HG03520 (cell line): Measurements from ENCODE around the gene PSEN1.

ENCODE experiments used
- ATAC-seq: cut with Tn5 transposase; IDR thresholded peaks from one replicate; pipeline ENCODE4 v1.9.1; 2021; ENCODE audit warnings: mild to moderate bottlenecking, moderate library complexity; ENCODE audit not compliant: unreplicated experiment

The PSEN1 gene

DNA sequence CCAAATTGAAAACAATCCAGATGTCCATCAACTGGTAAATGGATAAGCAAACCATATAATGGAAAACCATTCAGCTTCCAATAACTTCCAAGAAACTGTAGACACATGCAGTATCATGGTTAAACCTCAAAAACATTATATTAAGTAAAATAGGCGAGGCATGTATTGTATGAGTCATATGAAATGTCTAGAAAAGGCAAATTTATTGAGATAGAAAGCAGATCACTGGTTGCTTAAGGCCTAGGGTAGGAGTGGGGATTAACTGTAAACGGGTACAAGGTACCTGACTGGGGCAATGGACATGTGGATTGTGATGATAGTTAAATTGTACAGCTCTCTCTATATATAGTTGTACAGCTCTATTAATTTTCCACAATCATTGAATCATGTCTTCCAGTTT, 79.7 kb downstream of the PSEN1 start:
- no peak for ATAC-seq

DNA sequence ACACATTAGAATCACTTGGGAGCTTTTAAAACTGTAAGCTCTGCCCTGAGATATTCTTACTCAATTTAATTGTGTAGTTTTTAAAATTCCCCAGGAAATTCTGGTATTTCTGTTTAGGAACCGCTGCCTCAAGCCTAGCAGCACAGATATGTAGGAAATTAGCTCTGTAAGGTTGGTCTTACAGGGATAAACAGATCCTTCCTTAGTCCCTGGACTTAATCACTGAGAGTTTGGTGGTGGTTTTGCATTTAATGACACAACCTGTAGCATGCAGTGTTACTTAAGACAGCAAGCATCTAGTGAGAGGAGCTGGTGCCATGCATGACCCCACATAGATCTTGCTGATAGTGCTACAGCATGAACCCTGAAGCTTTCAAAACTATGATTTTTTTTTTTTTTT, 81.1 kb downstream of the PSEN1 start:
- no peak for ATAC-seq

DNA sequence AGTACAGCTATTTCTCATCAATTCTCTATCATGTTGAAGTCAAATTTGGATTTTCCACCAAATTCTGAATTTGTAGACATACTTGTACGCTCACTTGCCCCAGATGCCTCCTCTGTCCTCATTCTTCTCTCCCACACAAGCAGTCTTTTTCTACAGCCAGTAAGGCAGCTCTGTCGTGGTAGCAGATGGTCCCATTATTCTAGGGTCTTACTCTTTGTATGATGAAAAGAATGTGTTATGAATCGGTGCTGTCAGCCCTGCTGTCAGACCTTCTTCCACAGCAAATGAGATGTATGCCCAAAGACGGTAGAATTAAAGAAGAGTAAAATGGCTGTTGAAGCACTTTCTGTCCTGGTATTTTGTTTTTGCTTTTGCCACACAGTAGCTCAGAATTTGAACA, 83.8 kb downstream of the PSEN1 start:
- ATAC-seq = no peak

DNA sequence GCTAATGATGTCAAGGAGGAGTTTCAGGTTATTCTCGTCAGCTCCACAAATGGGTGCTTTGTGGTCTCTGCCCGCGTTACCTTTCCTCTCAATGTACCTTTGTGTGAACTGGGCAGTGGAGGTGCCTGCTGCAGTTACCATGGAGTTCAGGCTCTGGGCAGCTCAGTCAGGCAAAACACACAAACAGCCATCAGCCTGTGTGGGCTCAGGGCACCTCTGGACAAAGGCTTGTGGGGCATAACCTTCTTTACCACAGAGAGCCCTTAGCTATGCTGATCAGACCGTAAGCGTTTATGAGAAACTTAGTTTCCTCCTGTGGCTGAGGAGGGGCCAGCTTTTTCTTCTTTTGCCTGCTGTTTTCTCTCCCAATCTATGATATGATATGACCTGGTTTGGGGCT, 84.3 kb downstream of the PSEN1 start:
- no peak for ATAC-seq

DNA sequence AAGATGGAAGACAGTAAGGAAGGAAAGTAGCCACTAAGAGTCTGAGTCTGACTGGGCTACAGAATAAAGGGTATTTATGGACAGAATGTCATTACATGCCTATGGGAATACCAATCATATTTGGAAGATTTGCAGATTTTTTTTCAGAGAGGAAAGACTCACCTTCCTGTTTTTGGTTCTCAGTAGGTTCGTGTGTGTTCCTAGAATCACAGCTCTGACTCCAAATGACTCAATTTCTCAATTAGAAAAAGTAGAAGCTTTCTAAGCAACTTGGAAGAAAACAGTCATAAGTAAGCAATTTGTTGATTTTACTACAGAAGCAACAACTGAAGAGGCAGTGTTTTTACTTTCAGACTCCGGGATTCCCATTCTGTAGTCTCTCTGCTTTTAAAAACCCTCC, 85.6 kb downstream of the PSEN1 start:
- ATAC-seq = no peak

DNA sequence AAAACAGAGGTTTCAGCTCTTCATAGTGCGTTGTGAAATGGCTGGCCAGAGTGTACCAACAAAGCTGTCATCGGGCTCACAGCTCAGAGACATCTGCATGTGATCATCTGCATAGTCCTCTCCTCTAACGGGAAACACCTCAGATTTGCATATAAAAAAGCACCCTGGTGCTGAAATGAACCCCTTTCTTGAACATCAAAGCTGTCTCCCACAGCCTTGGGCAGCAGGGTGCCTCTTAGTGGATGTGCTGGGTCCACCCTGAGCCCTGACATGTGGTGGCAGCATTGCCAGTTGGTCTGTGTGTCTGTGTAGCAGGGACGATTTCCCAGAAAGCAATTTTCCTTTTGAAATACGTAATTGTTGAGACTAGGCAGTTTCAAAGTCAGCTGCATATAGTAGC, 86.7 kb downstream of the PSEN1 start:
- ATAC-seq = no peak

DNA sequence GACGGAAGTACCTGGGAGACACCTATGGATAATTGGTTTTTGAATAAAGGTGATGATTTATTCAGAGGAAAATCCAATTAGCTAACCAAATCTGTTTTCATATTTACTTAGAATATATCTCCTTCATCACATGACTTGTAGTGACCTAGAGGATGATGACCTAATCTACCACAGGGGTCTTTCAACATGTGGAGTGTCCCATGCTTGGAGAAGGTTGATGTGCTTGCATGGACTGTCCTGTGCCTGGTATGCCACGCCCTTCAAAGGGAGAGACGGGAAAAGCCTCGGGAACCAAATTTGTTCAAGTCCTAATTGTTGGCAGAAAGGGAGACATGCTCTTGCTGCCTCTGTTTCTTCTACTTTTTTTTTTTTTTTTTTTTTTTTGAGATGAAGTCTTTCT, 89.2 kb downstream of the PSEN1 start:
- no peak for ATAC-seq

DNA sequence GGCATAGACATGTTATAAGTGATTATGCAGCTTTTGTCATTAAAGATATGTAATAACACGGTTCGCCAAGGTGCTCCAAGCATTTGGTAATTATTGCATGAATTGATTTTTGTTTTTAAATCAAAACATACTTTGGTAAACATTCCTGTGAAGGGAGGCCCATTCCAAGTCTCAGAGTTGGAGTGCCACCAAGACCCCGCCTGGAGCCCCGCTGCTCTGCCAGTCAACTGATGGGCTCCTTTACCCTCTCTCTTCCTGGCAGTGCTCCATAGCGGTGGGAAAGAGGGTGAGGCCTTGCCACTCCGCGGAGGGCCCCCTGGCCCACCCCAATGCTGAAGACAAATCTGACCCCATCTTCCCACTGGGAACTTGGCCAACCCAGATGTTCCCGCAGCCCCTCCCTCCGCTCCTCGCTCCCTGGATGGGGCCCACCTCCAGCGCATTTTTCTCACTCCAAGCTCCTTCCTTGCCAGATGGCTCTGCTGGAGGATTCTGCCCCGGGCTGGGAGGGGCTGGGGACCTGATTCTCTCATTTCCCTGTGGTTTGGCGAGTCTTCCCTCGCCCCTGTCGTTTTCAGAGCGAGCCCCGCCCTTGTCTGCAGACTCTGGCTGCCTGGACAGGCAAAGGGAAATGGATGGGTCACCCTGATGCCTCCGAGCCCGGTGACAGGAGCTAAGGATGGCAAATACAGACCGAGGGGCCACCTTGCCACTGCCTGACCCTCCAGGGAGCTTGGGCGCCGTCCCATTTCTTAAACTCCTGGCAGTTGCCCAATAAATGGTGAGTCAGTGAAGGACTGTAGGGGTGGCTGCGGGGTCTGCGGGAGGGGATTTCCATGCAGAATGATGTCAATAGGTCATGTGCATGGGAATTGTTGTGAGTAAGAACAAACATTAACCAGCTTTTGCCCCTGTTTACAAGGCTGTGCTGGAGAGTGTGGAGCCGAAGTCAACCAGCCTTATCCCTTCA, 91.8 kb downstream of the PSEN1 start:
- ATAC-seq = no peak

DNA sequence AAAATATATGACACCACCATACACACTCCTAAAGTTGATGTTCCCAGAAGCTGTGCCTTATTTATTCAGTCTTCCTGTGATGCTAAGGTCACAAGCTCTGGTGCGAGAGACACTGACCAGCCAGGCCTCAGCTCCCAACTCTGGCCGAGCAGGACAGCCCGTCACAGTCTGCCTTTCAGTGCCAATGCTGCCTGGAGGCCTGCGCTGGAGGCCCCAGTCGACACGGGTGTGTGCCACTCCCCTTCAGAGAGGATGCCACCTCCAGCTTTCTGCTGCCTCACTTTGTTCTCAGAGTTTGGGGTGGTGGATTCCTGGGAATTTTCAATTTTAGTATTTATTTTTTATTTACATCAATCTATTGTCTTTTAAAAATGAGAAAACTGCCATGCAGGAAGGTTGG, 93.7 kb downstream of the PSEN1 start:
- ATAC-seq = no peak

DNA sequence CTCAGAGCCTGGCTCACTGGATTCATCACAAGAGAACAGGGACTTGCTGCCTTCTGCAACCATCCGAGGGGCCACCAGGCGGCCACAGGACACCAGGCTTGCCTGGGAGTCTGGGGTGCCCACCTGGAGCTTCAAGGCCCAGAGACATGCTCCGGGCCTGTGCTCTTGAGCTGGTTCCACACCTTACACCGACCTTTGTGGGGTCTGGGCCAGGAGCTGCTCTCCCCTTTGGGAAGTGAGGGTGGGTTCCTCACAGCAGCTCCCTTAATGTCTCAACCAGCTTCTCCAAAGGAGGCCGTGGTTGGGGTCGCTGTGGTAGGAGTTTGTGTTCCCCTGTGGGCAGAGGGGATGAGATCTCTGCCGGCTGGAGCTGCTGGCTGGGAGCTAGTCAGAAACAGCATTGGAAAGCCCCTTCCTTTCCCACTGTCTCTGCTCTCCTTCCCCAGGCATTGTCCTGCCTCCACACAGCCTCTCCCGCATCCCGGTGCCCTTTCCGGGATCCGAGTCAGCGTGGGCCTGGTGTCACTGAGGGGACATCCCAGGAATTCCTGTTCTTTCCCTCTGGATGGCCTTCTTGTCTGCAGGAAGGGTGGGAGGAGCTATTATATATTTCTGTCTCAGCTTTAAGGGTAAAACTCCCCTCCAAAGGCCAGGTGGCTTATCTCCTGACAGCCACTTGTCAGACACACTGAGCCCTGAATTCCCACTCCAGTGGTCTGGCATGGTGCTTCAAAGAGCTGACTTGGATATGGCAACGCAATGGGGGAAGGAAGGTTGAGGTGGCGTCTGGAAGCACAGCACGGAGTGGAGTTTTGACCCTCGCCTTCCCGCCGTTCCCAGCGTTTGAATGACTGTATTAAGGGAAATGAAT, 95.9 kb downstream of the PSEN1 start:
- no peak for ATAC-seq

DNA sequence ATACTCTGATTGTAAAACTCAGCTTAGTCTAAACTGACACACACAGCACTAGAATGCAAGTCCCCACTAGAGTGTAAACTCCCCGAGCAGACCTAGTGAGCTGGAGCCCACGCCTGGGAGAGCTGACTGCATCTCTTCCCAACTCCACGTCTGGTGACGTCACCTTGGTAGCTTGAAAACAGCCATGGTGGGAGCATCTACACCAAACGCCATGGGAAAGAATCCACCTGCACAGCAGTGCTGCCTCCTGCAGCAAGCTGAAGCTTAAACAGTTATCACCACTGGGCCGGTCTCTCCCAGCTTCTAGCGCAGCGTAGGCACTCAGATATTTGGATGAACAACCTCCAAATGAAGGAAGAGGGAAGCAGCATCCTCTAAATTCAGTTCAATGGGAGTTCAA, 96.7 kb downstream of the PSEN1 start:
- no peak for ATAC-seq

DNA sequence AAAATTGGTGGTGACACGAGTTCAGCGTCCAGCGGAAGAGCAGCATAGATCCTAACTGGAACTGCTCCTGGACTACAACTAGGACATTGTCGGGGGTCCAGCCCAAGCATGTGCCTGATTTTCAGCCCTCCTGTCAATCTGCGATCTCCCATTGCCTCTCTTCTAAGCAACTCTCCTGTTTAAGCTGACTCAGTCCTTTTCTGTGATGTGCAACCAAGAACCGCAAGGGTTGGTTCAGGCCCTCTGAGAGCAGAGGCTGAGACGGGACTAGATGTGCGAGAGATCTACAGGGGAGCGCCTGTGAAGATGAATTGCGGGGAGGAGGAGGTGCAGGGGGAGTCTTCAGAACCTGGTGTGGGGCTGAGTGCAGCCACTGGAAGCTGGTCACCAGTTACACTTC, 97.3 kb downstream of the PSEN1 start:
- ATAC-seq = no peak

DNA sequence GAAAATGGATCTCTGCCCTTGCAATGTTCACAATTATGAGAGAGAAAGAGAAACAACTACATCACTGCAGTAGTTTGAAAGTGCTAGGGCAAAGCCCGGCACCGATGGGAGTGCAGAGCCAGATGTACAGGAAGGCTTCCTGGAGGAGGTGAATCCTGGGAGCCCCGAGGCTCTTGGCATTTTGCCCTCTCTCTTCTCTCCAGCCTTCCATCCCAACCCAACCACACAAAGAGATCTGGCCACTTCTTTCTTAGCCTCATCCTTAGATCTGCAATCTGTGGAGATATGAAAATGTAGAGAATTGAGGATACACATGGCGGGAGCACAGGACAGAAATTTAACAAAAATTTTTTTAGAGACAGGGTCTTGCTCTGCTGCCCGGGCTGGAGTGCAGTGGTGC, 97.7 kb downstream of the PSEN1 start:
- no peak for ATAC-seq

DNA sequence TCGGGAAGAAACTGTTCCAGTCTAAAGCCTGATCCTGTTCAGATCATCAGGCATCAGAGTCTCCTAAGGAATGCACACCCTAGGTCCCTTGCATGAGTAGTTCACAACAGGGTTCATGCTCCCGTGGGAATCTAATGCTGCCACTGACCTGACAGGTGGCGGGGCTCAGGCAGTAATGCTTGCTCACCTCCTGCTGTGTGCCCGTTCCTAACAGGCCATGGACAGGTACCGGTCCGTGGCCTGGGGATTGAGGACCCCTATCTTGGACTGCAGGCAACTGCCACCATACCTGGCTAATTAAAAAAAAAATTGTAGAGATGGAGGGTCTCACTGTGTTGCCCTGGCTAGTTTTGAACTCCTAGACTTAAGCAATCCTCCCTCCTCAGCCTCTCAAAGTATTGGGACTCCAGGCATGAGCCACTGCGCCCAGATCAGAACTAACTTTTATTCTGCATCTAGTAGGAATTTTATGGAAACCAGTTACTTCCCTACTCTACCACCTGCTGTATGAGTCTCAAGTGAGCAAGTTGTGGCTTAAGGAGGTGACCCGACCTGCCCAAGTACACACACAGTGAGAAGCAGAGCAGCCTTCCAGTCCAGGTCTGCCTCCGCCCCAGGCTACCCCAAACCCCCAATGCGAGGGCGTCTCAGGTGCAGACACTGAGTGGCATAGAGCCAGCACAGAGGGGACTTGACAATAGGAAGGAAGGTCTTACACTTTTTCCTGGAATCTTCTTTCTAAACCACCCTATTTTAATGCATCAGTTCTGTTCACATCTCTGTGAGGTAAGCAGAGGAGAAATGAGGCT, 98.5 kb downstream of the PSEN1 start:
- no peak for ATAC-seq

DNA sequence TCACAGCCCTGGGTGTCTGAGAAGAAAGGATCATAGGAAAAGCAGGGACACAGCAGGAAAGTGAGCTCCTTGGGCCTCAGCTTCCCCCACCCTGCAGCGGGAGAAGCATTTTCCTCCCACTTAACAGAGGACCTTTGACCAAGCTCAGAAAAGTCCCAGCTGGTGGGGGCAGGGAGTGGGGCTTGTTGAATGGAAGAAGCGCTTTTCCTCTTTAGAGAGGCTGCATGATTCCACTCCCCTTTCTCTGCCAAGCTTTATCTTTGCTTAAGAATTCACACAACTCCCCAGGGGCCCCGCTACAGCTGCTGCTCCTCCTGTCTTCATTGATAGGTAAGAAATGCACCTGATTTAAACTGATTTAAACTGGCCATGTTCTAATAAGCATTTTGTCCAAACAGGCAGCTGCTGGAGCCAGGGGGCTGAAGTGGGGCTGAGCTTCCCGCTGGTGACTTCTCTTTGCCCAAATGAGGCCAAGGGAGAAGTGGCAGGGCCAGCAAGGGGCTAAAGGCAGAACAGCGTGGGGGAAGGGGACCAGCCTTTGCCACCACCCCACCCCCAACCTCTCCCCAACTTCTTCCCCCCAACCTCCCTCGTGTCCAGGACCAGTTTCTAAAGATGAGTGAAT, 99.3 kb downstream of the PSEN1 start:
- no peak for ATAC-seq

DNA sequence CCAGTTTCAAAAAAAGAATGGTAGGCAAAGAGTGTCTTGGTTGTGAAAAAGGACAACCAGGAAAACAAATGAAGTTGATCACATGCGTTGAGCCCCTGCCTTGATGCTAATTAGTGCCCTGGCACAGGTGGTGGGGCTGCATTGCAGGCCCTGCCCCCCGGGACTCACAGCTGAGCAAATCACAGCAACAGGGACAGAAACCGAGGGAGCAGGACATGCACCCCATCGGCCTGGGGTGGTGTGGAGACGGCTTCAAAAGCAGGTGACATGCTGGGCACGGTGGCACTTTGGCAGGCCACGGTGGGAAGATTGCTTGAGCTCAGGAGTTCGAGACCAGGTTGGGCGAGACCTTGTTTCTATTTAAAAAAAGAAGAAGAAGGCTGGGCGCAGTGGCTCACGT, 99.8 kb downstream of the PSEN1 start:
- no peak for ATAC-seq

DNA sequence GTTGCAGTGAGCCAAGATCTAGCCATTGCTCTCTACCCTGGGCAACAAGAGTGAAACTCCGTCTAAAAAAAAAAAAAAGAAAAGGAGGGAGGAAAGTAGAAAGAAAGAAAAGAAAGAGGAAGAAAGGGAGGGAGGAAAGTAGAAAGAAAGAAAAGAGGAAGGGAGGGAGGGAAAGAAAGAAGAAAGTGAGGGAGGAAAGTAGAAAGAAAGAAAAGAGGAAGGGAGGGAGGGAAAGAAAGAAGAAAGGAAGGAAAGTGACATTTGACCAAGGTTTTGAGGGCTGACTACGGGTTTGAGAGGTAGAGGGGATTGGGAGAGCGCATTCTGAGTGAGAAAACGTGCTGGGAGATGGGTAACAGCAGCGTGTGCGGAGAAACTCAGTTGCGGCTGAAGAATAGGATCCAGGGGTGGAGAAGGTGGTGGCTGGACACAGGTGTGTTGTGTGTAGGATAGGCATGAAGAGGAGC, 100.5 kb downstream of the PSEN1 start:
- no peak for ATAC-seq

DNA sequence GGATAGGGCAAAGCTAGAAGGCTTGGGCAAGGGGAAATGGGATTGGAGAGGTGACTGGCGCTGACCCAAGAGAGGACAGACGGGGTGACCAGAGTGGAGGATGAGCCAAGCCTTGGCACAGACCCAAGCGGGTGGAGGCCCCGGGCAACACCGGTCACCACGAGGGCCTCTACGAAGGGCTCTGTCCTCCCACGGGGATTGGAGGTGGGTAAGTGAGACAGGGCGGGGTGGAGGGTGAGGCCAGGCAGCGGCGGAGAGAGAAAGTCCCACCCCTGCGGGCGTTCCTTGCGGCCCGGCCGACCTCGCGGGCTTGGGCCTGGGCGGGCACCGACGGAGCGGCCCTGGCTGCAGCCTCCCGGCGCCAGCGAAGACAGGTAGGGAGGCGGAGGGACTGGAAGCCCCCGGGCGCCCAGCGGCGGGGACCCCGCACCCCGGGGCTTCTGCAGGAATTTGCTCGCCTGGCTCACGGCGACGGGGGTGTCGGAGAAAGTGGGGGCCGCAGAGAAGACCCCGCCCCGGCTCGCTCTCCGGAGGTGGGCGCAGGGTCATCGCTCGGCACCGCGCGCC, 101.0 kb downstream of the PSEN1 start, which contains the start of gene PAPLN:
TSS of gene PAPLN (plus strand) at position 288 of the 567 bp plus-strand sequence. CDS start 2,273 bp downstream, outside the sequence.
- no peak for ATAC-seq

DNA sequence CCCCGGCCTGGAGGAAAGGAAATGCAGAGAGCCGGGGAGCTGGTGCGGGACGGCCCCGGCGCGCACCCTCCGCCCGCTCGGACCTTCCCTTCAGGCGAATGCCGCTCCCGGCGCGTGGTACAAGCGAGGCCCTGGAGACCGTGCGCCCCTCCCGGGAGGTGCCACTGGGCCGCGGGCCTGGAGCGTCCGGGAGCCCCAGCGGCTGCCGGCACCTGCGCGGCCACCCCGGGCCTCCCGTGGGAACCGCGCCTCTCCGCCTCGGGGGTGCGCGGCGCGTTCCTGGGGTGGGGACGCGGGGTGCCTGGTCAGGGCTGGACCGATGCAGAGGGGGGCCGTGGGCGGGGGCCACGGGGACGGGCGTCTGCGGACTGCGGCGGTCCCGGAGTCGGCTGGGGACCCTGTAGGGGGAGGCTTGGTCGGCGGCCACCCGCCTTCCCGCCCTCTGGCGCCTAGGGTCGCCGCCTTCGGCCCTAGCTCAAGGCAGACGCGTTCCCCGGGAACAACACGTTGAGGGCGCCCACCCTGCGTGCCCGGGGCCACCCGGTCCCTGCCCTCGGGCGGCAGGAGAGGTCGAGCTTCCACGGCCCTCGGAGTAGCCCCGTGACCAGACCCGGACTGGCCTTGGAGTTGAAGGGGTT, 101.6 kb downstream of the PSEN1 start:
- no peak for ATAC-seq
